Measurements from ENCODE around the gene BCAS1. TPM values are rescaled to one million over a fixed set of nuclear protein-coding genes. Genes with fewer than 3 reads are reported as not detected.

Gene BCAS1
- total RNA-seq, 1 donor from 2014 or later, result 10.7 TPM

GRCh38 chr20:53990768-53991450 lies 79.5 kb downstream of the BCAS1 start:
- Mint-ChIP-seq H3K9me3 (no peaks in the 10 kb centered on the region), H3K27me3 (no peaks in the 10 kb centered on the region), H3K36me3 (no peaks in the 10 kb centered on the region), H3K4me1 (ENCODE audit: unreplicated experiment) (peaks cover 5% of the 10 kb centered on the region), H3K27ac (no peak overlapping the region), H3K4me3 (no peak overlapping the region)
- no peak for DNase-seq (ENCODE audit: extremely low spot score, unreplicated experiment)
- no peak for TF ChIP-seq CTCF (conservative IDR thresholded peaks at IDR 0.05)

DNA sequence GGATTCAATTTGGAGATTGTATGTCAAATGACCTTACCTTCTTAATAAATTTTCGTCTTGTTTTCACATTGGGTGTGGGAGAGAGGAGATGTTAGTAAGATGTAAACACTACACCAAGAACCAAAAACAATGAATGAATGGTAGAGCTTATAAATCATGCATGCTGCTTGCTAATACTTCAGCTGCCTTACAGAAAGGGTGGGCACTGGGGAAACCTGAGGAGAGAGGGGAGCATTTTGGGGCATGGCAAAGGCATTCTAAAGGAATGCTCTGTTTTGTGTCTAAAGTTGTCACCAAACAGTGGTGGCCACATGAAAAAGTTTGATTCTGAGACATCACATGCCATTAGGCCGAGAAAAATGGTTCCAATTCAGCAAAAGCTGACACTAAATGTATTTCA lies 80.4 kb downstream of the BCAS1 start:
- Mint-ChIP-seq H3K9me3 (no peaks in the 10 kb centered on the region), H3K27ac (no peak overlapping the region), H3K4me1 (ENCODE audit: unreplicated experiment) (peaks cover 5% of the 10 kb centered on the region), H3K27me3 (no peaks in the 10 kb centered on the region), H3K36me3 (no peaks in the 10 kb centered on the region), H3K4me3 (no peak overlapping the region)
- no peak for TF ChIP-seq CTCF (conservative IDR thresholded peaks at IDR 0.05)
- DNase-seq (ENCODE audit: extremely low spot score, unreplicated experiment), result no peak

DNA sequence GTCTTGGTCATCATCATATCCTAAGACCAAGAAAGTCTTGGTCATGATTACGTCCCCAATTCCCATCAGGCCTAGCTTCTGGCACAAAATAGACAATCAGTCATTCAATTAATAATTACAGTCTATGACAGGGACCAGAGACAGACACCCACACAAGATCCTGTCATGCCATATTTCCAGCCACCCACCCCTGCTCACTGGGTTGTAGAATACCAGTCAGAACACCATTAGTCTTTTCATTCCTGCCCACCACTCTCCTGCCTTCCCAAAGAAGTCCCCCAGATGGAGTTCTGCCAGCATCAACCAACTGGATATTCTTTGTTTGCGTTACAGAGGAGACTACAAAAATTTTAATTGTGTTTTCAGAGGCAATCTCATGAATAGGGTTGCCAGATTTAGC lies 81.0 kb downstream of the BCAS1 start:
- DNase-seq (ENCODE audit: extremely low spot score, unreplicated experiment), result no peak
- Mint-ChIP-seq H3K27me3 (no peaks in the 10 kb centered on the region), H3K9me3 (no peaks in the 10 kb centered on the region), H3K36me3 (no peaks in the 10 kb centered on the region), H3K27ac (no peak overlapping the region), H3K4me3 (no peak overlapping the region), H3K4me1 (ENCODE audit: unreplicated experiment) (peaks cover 5% of the 10 kb centered on the region)
- TF ChIP-seq CTCF (conservative IDR thresholded peaks at IDR 0.05), result no peak

DNA sequence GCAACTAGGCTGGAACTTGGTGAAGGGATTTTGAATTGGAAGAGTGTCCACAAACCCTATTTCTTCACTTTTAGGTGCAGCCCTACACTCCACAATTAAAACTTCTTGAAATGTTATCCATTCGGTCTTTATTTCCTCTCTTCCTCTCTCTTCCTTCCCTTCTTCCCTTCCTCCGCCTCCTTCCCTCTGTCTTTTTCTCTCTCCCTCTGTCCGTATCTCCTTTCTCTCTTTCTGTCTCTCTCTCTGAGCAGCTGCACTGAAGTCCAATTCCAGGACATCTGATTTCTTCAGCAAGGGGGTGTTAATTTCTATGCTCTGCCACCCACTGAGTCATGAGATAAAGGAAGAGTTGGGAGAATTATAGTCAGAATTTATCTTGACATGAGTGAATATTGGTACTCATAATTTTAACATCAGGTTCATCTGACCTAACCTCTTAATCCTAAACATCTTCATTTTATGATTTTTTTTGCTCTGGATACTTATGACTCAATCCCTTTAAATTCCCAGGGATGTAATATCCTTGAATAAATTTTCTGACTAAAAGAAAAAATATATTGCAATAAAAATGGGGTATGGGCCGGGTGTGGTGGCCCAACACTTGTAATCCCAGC lies 84.2 kb downstream of the BCAS1 start:
- H3K27me3 Mint-ChIP-seq, result no peaks in the 10 kb centered on the region
- no peak overlapping the region for H3K27ac Mint-ChIP-seq
- H3K9me3 Mint-ChIP-seq, result peaks cover 4% of the 10 kb centered on the region
- no peaks in the 10 kb centered on the region for H3K36me3 Mint-ChIP-seq
- no peak for DNase-seq (ENCODE audit: extremely low spot score, unreplicated experiment)
- no peak for TF ChIP-seq CTCF (conservative IDR thresholded peaks at IDR 0.05)
- H3K4me3 Mint-ChIP-seq, result no peak overlapping the region
- peaks cover 6% of the 10 kb centered on the region for H3K4me1 Mint-ChIP-seq (ENCODE audit: unreplicated experiment)

GRCh38 chr20:53985150-53985518 lies 85.3 kb downstream of the BCAS1 start:
- TF ChIP-seq CTCF (conservative IDR thresholded peaks at IDR 0.05), result no peak
- DNase-seq (ENCODE audit: extremely low spot score, unreplicated experiment), result no peak
- Mint-ChIP-seq H3K4me1 (ENCODE audit: unreplicated experiment) (peaks cover 4% of the 10 kb centered on the region), H3K9me3 (peaks cover 10% of the 10 kb centered on the region), H3K27ac (no peak overlapping the region), H3K4me3 (no peak overlapping the region), H3K36me3 (no peaks in the 10 kb centered on the region), H3K27me3 (no peaks in the 10 kb centered on the region)
